Urinary bladder (tissue), 4 donors: Measurements from ENCODE around the gene MED13L. TPM values are rescaled to one million over a fixed set of nuclear protein-coding genes. Genes with fewer than 3 reads are reported as not detected.

Experiments used
- DNase-seq: peaks from one replicate; pipeline ENCODE4 v3.0.0-alpha.2; 2015; ENCODE audit errors: extremely low spot score
- H3K27ac ChIP-seq: one replicate; pipeline ENCODE4 v1.5.1; 2013; ENCODE audit warnings: low read depth, mild to moderate bottlenecking, moderate library complexity
- H3K36me3 ChIP-seq: one replicate; pipeline ENCODE4 v1.6.1; 2013; ENCODE audit warnings: mild to moderate bottlenecking, moderate library complexity; ENCODE audit not compliant: insufficient read depth
- H3K4me1 ChIP-seq: one replicate; pipeline ENCODE4 v1.6.1; 2013; ENCODE audit warnings: mild to moderate bottlenecking, moderate library complexity; ENCODE audit not compliant: insufficient read depth
- H3K4me3 ChIP-seq: one replicate; pipeline ENCODE4 v1.5.1; 2013; ENCODE audit warnings: low read depth, low read length
- WGBS: extraction: QIAGEN DNeasy Blood & Tissue Kit; methylation state at CpG from one replicate; pipeline ENCODE4 v1.1.7; 2013; 5-methylcytosine and 5-hydroxymethylcytosine counted together
- polyA plus RNA-seq: library from polyadenylated mRNA; stranded (reverse); fragments of 200-250 nt; gene quantifications from one replicate; pipeline ENCODE4 v1.2.3, GENCODE V29; 2013
- total RNA-seq: library from RNA; depleted of rRNA; stranded (reverse); fragments of >200 nt; gene quantifications from one replicate; pipeline ENCODE4 v1.2.3, GENCODE V29; 2014
- donor health status: healthy with polysubstance abuse.
- donor health status: healthy.

The MED13L gene
- total and polyA plus RNA-seq, 2 donors: 41.4 to 273 TPM

GRCh38 chr12:116060764-116061163, 216.7 kb downstream of the MED13L start:
- WGBS: 85% methylated on average over 2 of the region's 2 CpGs
- Histone ChIP-seq H3K27ac (no peak overlapping the region), H3K36me3 (no peaks in the 10 kb centered on the region), H3K4me1 (peaks cover under 1% of the 10 kb centered on the region), H3K4me3 (no peak overlapping the region)
- DNase-seq: no peak

- DNase-seq: no peak
- Histone ChIP-seq H3K27ac (no peak overlapping the region), H3K4me3 (no peak overlapping the region), H3K4me1 (no peaks in the 10 kb centered on the region), H3K36me3 (no peaks in the 10 kb centered on the region)
- 85% methylated on average over 4 of the region's 4 CpGs for WGBS
These were observed 217.6 kb downstream of the MED13L start for GRCh38 chr12:116059904-116060303.

DNA sequence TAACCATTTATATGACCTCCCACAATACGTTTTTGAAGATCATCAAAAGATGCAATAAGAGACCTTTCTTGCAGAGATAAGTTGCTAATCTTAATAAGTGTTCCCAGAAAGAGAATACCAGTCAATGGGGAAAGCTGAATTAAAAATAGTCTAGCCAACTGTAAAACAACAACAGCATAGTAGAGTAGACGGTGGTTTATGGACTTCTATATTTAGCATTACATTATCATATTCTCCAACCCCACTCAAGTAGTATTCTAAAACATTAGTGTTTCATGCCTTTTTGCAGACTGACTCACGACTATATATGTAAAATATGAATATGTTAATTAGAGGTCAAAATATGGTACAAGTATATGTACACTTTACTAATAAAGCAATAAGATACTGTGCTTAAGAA, 218.9 kb downstream of the MED13L start:
- 44% methylated on average over 3 of the region's 3 CpGs for WGBS
- no peaks in the 10 kb centered on the region for H3K4me1 ChIP-seq

GRCh38 chr12:116057356-116057755, 220.1 kb downstream of the MED13L start:
- Histone ChIP-seq H3K27ac (no peak overlapping the region), H3K4me1 (no peaks in the 10 kb centered on the region), H3K36me3 (no peaks in the 10 kb centered on the region), H3K4me3 (no peak overlapping the region)
- no peak for DNase-seq
- WGBS: 70% methylated on average over 3 of the region's 3 CpGs

More for the DNA sequence above, 218.9 kb downstream of the MED13L start:
- H3K36me3 ChIP-seq: no peaks in the 10 kb centered on the region
- DNase-seq: no peak
- H3K27ac ChIP-seq: no peak overlapping the region
- no peak overlapping the region for H3K4me3 ChIP-seq

DNA sequence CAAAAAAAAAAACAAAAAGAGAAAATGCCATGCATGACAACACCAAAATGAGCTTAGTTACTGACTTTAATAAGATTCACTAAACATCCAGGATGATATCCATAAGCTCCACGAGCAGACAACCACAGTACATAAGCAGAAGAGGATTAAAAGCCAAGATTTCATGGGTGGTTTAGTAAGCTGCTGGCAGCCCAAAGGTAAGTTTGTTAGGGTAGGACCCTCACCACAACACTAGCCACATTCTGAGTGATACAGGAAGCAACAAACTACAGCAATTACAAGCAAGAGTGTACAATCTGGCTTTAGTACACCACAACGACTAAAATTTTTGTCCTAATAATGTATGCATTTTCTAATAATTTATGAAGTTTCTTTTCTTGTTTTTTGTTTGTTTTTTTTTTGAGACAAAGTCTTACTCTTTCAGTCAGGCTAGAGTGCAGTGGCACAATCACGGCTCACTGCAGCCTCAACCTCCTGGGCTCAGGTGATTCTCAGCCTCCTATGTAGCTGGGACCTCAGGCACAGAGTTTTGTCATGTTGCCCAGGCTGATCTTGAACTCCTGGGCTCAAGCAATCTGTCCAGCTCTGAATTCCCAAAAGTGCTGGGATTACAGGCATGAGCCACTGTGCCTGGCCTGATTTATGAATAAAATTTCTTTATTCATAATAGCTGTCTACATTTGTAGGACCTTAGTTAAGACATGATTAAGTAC, 221.4 kb downstream of the MED13L start:
- 78% methylated on average over 3 of the region's 3 CpGs for whole genome bisulfite sequencing
- Histone ChIP-seq H3K27ac (no peak overlapping the region), H3K36me3 (no peaks in the 10 kb centered on the region), H3K4me1 (no peaks in the 10 kb centered on the region), H3K4me3 (no peak overlapping the region)
- DNase-seq: no peak

- H3K36me3 ChIP-seq: no peaks in the 10 kb centered on the region
- no peak overlapping the region for H3K4me3 ChIP-seq
- no peak for DNase-seq
- no peaks in the 10 kb centered on the region for H3K4me1 ChIP-seq
- 84% methylated on average over 2 of the region's 2 CpGs for WGBS
- H3K27ac ChIP-seq: no peak overlapping the region
These were observed 223.2 kb downstream of the MED13L start for GRCh38 chr12:116054280-116054679.

DNA sequence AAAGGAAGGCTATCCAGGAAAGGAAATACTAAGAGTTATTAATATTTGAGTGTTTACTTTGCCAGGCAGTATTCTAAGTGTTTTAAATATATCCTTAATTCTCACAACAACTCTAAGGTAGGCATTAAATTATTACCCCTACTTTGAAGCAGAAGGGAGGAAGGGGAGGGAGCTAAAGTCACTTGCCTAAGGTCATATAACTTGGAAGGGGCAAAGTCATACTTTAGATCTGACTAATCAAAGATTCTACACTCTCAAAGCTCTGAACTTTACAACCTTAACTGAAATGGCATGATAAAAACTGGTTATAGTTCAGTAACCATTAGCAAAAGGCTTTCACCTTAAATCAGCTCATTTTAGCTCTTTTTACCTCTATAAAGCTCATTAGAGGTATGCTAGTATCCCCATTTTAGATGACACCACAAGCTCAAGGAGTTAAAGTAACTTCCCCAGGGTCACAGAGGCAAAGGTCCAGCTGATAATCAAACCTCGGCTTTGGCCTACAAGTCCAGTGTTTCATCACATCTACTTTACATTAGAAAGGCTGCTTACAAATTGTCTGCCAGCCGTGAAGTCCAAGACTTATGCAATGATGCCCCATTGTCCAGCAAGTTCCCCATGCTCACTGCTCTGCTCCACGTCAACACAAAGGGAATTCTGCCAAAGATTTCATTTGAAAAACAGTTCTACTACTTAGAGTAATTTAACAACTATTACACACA, 223.9 kb downstream of the MED13L start:
- H3K36me3 ChIP-seq: no peaks in the 10 kb centered on the region
- H3K4me1 ChIP-seq: no peaks in the 10 kb centered on the region
- H3K4me3 ChIP-seq: no peak overlapping the region
- no peak overlapping the region for H3K27ac ChIP-seq
- WGBS: 23% methylated on average over 3 of the region's 3 CpGs
- no peak for DNase-seq

DNA sequence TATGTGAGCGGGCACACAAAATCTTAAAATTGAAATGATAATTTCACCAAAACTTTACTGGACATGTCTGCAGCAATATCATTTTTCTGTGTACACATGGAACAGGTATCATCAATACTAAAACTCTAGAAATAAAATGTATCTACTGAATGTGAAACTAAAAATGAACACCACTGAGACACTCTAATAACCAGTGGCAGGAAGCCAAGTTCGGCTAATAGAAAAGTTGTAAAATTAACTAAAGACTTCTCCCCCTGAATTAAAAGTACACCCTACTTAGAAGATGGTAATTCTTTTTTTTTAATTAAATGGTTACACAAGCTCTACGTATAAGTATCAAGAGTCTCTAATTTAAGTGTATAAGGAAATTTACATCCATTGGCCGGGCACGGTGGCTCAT, 227.2 kb downstream of the MED13L start:
- H3K27ac ChIP-seq: no peak overlapping the region
- no peak for DNase-seq
- no peaks in the 10 kb centered on the region for H3K36me3 ChIP-seq
- WGBS: 85% methylated on average over 5 of the region's 5 CpGs
- H3K4me1 ChIP-seq: no peaks in the 10 kb centered on the region
- no peak overlapping the region for H3K4me3 ChIP-seq

- H3K4me3 ChIP-seq: no peak overlapping the region
- no peaks in the 10 kb centered on the region for H3K4me1 ChIP-seq
- no peak for DNase-seq
- no peak overlapping the region for H3K27ac ChIP-seq
- no peaks in the 10 kb centered on the region for H3K36me3 ChIP-seq
These were observed 228.6 kb downstream of the MED13L start for GRCh38 chr12:116048879-116049278.

- DNase-seq: no peak
- Histone ChIP-seq H3K4me1 (no peaks in the 10 kb centered on the region), H3K4me3 (no peak overlapping the region), H3K36me3 (no peaks in the 10 kb centered on the region), H3K27ac (no peak overlapping the region)
These were observed 231.5 kb downstream of the MED13L start for GRCh38 chr12:116046039-116046438.

GRCh38 chr12:116045150-116045549, 232.3 kb downstream of the MED13L start:
- Histone ChIP-seq H3K4me1 (no peaks in the 10 kb centered on the region), H3K36me3 (no peaks in the 10 kb centered on the region), H3K4me3 (no peak overlapping the region), H3K27ac (no peak overlapping the region)
- DNase-seq: no peak
- WGBS: 94% methylated on average over 2 of the region's 2 CpGs

DNA sequence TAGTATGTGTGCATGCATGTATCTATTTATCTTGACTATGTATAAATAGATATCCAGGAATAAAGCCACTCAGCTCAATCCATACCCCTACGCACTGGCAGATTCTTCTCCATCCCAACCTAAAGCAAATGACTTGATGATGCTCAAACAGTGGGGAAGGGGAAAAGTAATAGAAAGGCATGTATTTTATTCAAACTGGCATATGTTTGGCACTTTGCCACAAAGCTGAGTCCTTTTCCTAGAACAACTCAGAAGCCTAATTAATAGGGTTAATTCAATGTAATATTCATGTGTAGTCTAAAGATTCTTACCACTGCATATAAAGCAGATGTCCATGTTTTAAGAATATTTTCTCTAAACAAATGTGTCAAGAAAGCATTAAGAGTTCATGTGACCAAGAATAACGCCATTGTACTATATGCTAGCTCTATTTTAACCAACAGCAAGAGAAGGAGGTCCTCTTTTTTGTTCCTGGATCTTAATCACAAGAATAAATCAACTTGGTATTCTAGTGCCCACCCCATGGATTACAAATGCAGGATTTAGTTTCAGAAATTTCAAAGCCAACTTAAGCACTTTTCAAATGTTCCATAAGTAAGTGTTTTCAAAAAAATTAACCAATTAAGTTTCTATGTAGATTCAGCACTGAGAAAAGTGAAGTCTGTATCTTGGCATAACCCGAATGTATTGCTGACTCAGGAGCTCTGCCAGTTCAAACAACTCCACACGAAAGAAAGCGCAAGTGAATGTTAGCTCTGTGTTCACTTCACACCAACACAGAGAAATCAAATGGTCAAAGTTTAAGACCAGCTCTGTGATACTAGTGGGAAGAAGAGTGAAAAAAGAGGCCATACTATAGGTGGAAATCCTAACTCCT, 233.6 kb downstream of the MED13L start:
- no peaks in the 10 kb centered on the region for H3K4me1 ChIP-seq
- 78% methylated on average over 5 of the region's 5 CpGs for WGBS
- DNase-seq: no peak

GRCh38 chr12:116040402-116040801, 237.1 kb downstream of the MED13L start:
- H3K27ac ChIP-seq: no peak overlapping the region
- H3K4me3 ChIP-seq: no peak overlapping the region
- 77% methylated on average over 2 of the region's 2 CpGs for WGBS
- no peaks in the 10 kb centered on the region for H3K36me3 ChIP-seq
- no peaks in the 10 kb centered on the region for H3K4me1 ChIP-seq
- no peak for DNase-seq

More for the DNA sequence above, 233.6 kb downstream of the MED13L start:
- H3K36me3 ChIP-seq: no peaks in the 10 kb centered on the region
- H3K27ac ChIP-seq: no peak overlapping the region
- no peak overlapping the region for H3K4me3 ChIP-seq

DNA sequence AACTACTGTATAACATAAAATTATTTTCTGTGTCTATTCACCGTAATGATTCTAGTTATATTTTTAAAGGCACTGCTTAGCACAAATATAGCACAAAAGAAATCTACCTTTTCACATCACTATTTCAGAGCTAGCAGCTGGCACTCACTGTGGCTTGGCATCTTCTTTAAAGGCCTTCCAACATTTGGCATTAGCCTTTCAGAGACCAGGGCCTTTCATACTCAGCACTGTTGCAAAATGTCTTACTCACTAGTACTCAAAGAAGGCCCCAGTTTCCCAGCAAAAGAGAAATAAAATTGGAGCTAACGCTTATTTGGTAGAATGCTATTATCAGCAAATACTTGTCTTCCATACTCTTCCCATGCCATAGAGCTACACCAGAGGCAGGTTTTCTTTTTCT, 238.4 kb downstream of the MED13L start:
- Histone ChIP-seq H3K4me1 (no peaks in the 10 kb centered on the region), H3K36me3 (no peaks in the 10 kb centered on the region), H3K27ac (no peak overlapping the region), H3K4me3 (no peak overlapping the region)
- WGBS: 97% methylated on average over 2 of the region's 2 CpGs
- no peak for DNase-seq
